IMR-90 (cell line): ENCODE results near the gene TSSK2. TPM values are rescaled to one million over a fixed set of nuclear protein-coding genes. Genes with fewer than 3 reads are reported as not detected.

Experiments
- ATAC-seq: fragments of 200-7000 bp; cut with Tn5 transposase; 2 replicates; pipeline ENCODE4 v1.9.1; 2020; ENCODE audit warnings: low read depth, mild to moderate bottlenecking, moderate library complexity
- BruUV-seq: library from RNA; stranded (reverse); fragments of 400-500 nt; replicated peaks from 2 replicates; lab custom pipeline; 2021; lab: Mats Ljungman, UMichigan
- CTCF ChIA-PET: fragments of 300-600 bp; formaldehyde crosslinking; extraction: SDS; loops from one replicate; lab custom pipeline; 2021; ENCODE audit warnings: antibody characterized with exemption; lab: Yijun Ruan, JAX
- POLR2A ChIA-PET: fragments of 300-600 bp; sonication (Branson Sonifier 250); formaldehyde crosslinking; loops from one replicate; lab custom pipeline; 2022; ENCODE audit warnings: antibody characterized with exemption; ENCODE audit not compliant: unreplicated experiment; lab: Charles Lee
- DNase-seq: peaks from one replicate; pipeline ENCODE4 v3.0.0; 2013
- H2AFZ ChIP-seq: replicated peaks from 2 replicates; pipeline ENCODE3; 2013; ENCODE audit warnings: low read length, mild to moderate bottlenecking; ENCODE audit not compliant: poor library complexity
- H2AK5ac ChIP-seq: 2 replicates; pipeline ENCODE4 v1.6.1; 2013; ENCODE audit warnings: low read depth, low read length, inconsistent platforms
- H2AK9ac ChIP-seq: replicated peaks from 2 replicates; pipeline ENCODE3; 2013; ENCODE audit warnings: mild to moderate bottlenecking, low read depth, low read length, moderate library complexity; ENCODE audit not compliant: poor library complexity
- H2BK120ac ChIP-seq: 2 replicates; pipeline ENCODE4 v1.6.1; 2013; ENCODE audit warnings: low read depth, low read length, inconsistent platforms
- H2BK15ac ChIP-seq: 3 replicates; pipeline ENCODE4 v1.6.1; 2013; ENCODE audit warnings: low read depth, low read length, inconsistent platforms
- H2BK20ac ChIP-seq: 2 replicates; pipeline ENCODE4 v1.6.1; 2013; ENCODE audit warnings: low read depth, mild to moderate bottlenecking, inconsistent platforms, low read length, moderate library complexity
- H2BK5ac ChIP-seq: 2 replicates; pipeline ENCODE4 v1.6.1; 2013; ENCODE audit warnings: mild to moderate bottlenecking, low read depth, low read length, inconsistent platforms; ENCODE audit not compliant: poor library complexity, severe bottlenecking
- H3K14ac ChIP-seq: replicated peaks from 2 replicates; pipeline ENCODE4 v1.6.1; 2013; ENCODE audit warnings: low read depth, low read length, inconsistent platforms
- H3K18ac ChIP-seq: 2 replicates; pipeline ENCODE4 v1.6.1; 2013; ENCODE audit warnings: low read depth, low read length, control low read depth
- H3K23ac ChIP-seq: 2 replicates; pipeline ENCODE4 v1.6.1; 2013; ENCODE audit warnings: low read depth, low read length, inconsistent platforms
- H3K27ac ChIP-seq: 2 replicates; pipeline ENCODE4 v1.5.1; 2013; ENCODE audit warnings: mild to moderate bottlenecking, control low read depth, low read length; ENCODE audit not compliant: insufficient read depth
- H3K27me3 ChIP-seq: 2 replicates; pipeline ENCODE4 v1.6.1; 2013; ENCODE audit warnings: low read length; ENCODE audit not compliant: control insufficient read depth, insufficient read depth
- H3K36me3 ChIP-seq: 2 replicates; pipeline ENCODE4 v1.6.1; 2013; ENCODE audit warnings: low read length, mixed read lengths; ENCODE audit not compliant: control insufficient read depth, insufficient read depth
- H3K4ac ChIP-seq: 2 replicates; pipeline ENCODE4 v1.6.1; 2013; ENCODE audit warnings: low read depth, low read length, inconsistent platforms
- H3K4me1 ChIP-seq: 2 replicates; pipeline ENCODE4 v1.6.1; 2013; ENCODE audit warnings: low read length, mixed read lengths; ENCODE audit not compliant: control insufficient read depth, insufficient read depth
- H3K4me2 ChIP-seq: 2 replicates; pipeline ENCODE4 v1.6.1; 2013; ENCODE audit warnings: low read depth, mild to moderate bottlenecking, control low read depth, low read length, moderate library complexity
- H3K4me3 ChIP-seq: 2 replicates; pipeline ENCODE4 v1.5.1; 2013; ENCODE audit warnings: low read depth, mild to moderate bottlenecking, control low read depth, low read length, moderate library complexity; ENCODE audit not compliant: insufficient read depth
- H3K56ac ChIP-seq: 2 replicates; pipeline ENCODE4 v1.6.1; 2013; ENCODE audit warnings: low read length, inconsistent platforms; ENCODE audit not compliant: insufficient read depth; ENCODE audit errors: extremely low read depth
- H3K79me1 ChIP-seq, 2 experiments: 2 replicates each; pipeline ENCODE4 v1.6.1; 2013; ENCODE audit warnings: low read length in 2 of 2, inconsistent platforms in 1 of 2, low read depth in 1 of 2
- H3K9ac ChIP-seq: 2 replicates; pipeline ENCODE4 v1.6.1; 2013; ENCODE audit warnings: low read depth, low read length, control low read depth
- H3K9me1 ChIP-seq: 2 replicates; pipeline ENCODE4 v1.6.1; 2013; ENCODE audit warnings: low read length, inconsistent platforms; ENCODE audit not compliant: insufficient read depth
- H3K9me3 ChIP-seq: 2 replicates; pipeline ENCODE4 v1.6.1; 2013; ENCODE audit warnings: low read length; ENCODE audit not compliant: control insufficient read depth, insufficient read depth
- H4K20me1 ChIP-seq: 2 replicates; pipeline ENCODE4 v1.6.1; 2013; ENCODE audit warnings: low read length, inconsistent platforms; ENCODE audit not compliant: insufficient read depth
- H4K5ac ChIP-seq: 2 replicates; pipeline ENCODE4 v1.6.1; 2013; ENCODE audit warnings: mild to moderate bottlenecking, low read depth, low read length, control low read depth
- H4K8ac ChIP-seq, 2 experiments: 2 replicates each; pipeline ENCODE4 v1.6.1; 2013; ENCODE audit warnings: low read depth in 2 of 2, low read length in 2 of 2, control low read depth in 1 of 2, inconsistent platforms in 1 of 2
- H4K91ac ChIP-seq: 2 replicates; pipeline ENCODE4 v1.6.1; 2013; ENCODE audit warnings: low read depth, low read length, inconsistent platforms; ENCODE audit not compliant: insufficient read depth
- BHLHE40 ChIP-seq: fragments of 150-350 bp; IDR thresholded peaks from 2 replicates; pipeline ENCODE4 v1.6.1; 2016; ENCODE audit warnings: mild to moderate bottlenecking, low read depth, low read length
- CEBPB ChIP-seq: IDR thresholded peaks from 2 replicates; pipeline ENCODE4 v1.6.1; 2012; ENCODE audit warnings: low read depth, low read length, improper control_type of control experiment
- CHD1 ChIP-seq: IDR thresholded peaks from 2 replicates; pipeline ENCODE4 v1.6.1; 2012; ENCODE audit warnings: low read depth, low read length, improper control_type of control experiment
- NFE2L2 ChIP-seq: fragments of 150-350 bp; IDR thresholded peaks from 2 replicates; pipeline ENCODE4 v1.6.1; 2016; ENCODE audit warnings: low read depth, mild to moderate bottlenecking, low read length
- RAD21 ChIP-seq: IDR thresholded peaks from 2 replicates; pipeline ENCODE4 v1.6.1; 2012; ENCODE audit warnings: low read length, improper control_type of control experiment
- RCOR1 ChIP-seq: IDR thresholded peaks from 2 replicates; pipeline ENCODE4 v1.6.1; 2012; ENCODE audit warnings: mild to moderate bottlenecking, low read length, improper control_type of control experiment; ENCODE audit not compliant: insufficient replicate concordance
- WGBS, 2 experiments: methylation state at CpG; one replicate each; pipeline versions ENCODE4 v1.1.5 to v1.1.7; 2013; ENCODE audit warnings: missing lambda C conversion rate in 2 of 2; ENCODE audit not compliant: insufficient read length in 1 of 2; ENCODE audit errors: extremely low coverage in 2 of 2; 5-methylcytosine and 5-hydroxymethylcytosine counted together
- dilution Hi-C: fragments of 300-500 bp; cut with HindIII; formaldehyde crosslinking; loops from one replicate; pipeline ENCODE4 v1.14.3; 2018; ENCODE audit warnings: low sequenced_read_pairs; ENCODE audit not compliant: unreplicated experiment
- in situ Hi-C: fragments of 300-500 bp; cut with MboI; formaldehyde crosslinking; loops from 3 replicates; pipeline ENCODE4 v1.14.3; 2019; ENCODE audit warnings: low sequenced_read_pairs, inconsistent platforms, mixed read lengths
- intact Hi-C: fragments of 100-400 bp; cut with micrococcal nuclease; formaldehyde crosslinking; loops from 2 replicates; pipeline ENCODE4 v1.10.0; 2022
- polyA plus RNA-seq, 3 experiments: library from polyadenylated mRNA; depleted of rRNA; stranded (reverse); fragments of >200 nt; gene quantifications; 2 replicates each; pipeline ENCODE4 v1.2.3, GENCODE V29; 2012; ENCODE audit warnings: low replicate concordance in 1 of 3
- total RNA-seq: library from RNA; depleted of rRNA; stranded (reverse); fragments of >200 nt; gene quantifications from 2 replicates; pipeline ENCODE4 v1.2.3, GENCODE V29; 2012
- TF ChIP-seq, protein P1 (sequence below): fragments of 150-350 bp; IDR thresholded peaks from 2 replicates; pipeline ENCODE4 v1.6.1; 2017; ENCODE audit warnings: mild to moderate bottlenecking, antibody characterized with exemption, low read length, low read depth

Gene TSSK2
- total and polyA plus RNA-seq, 2 of the 4 experiments (the other 2 are of a cell fraction): not detected

DNA sequence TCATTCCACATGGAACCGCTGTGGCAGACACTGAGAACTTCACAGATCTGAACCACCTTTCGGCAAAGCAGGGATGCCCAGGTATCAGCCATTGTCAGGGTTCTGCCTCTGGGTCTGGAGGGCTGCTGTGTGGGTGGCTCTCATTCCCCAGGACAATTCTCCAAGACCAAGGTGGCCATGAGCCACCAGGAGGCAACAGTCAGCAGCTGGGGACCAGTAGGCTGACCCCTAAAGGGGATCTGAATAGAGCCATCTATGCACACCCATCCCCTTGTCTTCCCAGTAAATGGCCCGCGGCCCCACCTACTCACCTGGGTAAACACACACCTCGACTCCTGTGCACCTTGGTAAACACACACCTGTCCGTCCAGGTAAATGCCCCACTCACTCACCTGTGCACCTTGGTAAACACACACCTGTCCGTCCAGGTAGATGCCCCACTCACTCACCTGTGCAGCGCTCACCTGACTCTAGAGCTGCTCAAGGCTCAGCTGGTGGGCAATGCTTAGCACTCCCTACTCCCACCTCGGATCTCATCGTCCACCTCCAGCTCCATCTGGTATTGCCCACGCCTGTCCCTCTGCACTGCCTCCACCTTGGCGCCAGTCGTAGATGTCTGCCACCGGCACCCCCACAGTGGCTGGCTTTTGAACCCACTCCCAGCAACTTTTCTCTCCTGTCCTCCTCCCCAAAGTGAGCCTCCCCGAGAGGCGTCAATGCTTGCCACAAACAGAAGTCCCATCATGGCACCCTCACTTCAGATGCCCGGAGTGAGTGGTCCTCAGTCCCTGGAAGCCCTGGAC lies 37.2 kb downstream of the TSSK2 start:
- BruUV-seq: no TSS peak
- Histone ChIP-seq H3K4ac (no peak overlapping the region), H3K4me1 (peaks cover 16% of the 10 kb centered on the region), H3K4me2 (no peak overlapping the region), H3K18ac (no peak overlapping the region), H4K5ac (no peak overlapping the region), H3K56ac (no peak overlapping the region), H2BK20ac (no peak overlapping the region), H4K91ac (no peak overlapping the region), H3K14ac (no peak overlapping the region), H4K20me1 (no peaks in the 10 kb centered on the region), H2AFZ (peak overlapping the region; percentile 58), H3K23ac (no peak overlapping the region), H4K8ac (no peak overlapping the region), H3K27me3 (peaks cover 33% of the 10 kb centered on the region), H2AK9ac (peak overlapping the region; percentile 42), H3K9me3 (no peaks in the 10 kb centered on the region), H3K9ac (no peak overlapping the region), H3K9me1 (peaks cover 16% of the 10 kb centered on the region), H2BK15ac (no peak overlapping the region), H2AK5ac (no peak overlapping the region), H2BK120ac (no peak overlapping the region), H2BK5ac (no peak overlapping the region), H3K27ac (no peak overlapping the region), H3K79me1 (peaks cover 8 to 28% of the 10 kb centered on the region in 2 experiments), H3K36me3 (no peaks in the 10 kb centered on the region), H3K4me3 (no peak overlapping the region)
- intact Hi-C loops: no loop called here
- dilution Hi-C loops: no loop called here
- 73% methylated on average over 9 of the region's 17 CpGs; no CpG with 5 or more reads in 1 of the 2 experiments for WGBS, 2 experiments
- in situ Hi-C loops: no loop called here
- ChIA-PET CTCF (no interaction called here), POLR2A (no interaction called here)
- ATAC-seq (no peak), DNase-seq (no peak)
- TF ChIP-seq RAD21 (no peak), CEBPB (no peak), RCOR1 (no peak), NFE2L2 (no peak), CHD1 (no peak), BHLHE40 (no peak)
- TF ChIP-seq, protein P1, sequence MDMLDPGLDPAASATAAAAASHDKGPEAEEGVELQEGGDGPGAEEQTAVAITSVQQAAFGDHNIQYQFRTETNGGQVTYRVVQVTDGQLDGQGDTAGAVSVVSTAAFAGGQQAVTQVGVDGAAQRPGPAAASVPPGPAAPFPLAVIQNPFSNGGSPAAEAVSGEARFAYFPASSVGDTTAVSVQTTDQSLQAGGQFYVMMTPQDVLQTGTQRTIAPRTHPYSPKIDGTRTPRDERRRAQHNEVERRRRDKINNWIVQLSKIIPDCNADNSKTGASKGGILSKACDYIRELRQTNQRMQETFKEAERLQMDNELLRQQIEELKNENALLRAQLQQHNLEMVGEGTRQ: no peak
